ENCODE measurements around the gene PRR20G. TPM values are rescaled to one million over a fixed set of nuclear protein-coding genes. Genes with fewer than 3 reads are reported as not detected.
"Not testable (repeated sequence)": the region's sequence is repeated elsewhere in the genome, so short reads cannot be mapped to it uniquely, and the experiment has no call there.

The PRR20G gene
- total RNA-seq, 1 experiment from 2014 or later: not detected

- H3K27ac ChIP-seq (ENCODE audit: low read length); H3K9ac ChIP-seq (ENCODE audit: low read length); H3K9me2 ChIP-seq (replicated peaks; ENCODE audit: insufficient read depth, low read length); H2AFZ ChIP-seq (ENCODE audit: low read length); H3K27me3 ChIP-seq (ENCODE audit: low read length); DNase-seq; H3K4me2 ChIP-seq (ENCODE audit: low read depth, low read length, poor library complexity, severe bottlenecking); H3K36me3 ChIP-seq (ENCODE audit: insufficient read depth, low read length); H3K4me1 ChIP-seq (ENCODE audit: low read length); H3K4me3 ChIP-seq (ENCODE audit: low read length); H4K20me1 ChIP-seq (ENCODE audit: insufficient read depth, low read depth, low read length); H3K9me3 ChIP-seq (ENCODE audit: low read length); H3K79me2 ChIP-seq (ENCODE audit: low read length): not testable (repeated sequence)
Measured at GRCh38 chr3:127293650-127294049, 5.8 kb upstream of the PRR20G start.

GRCh38 chr3:127291611-127292010 lies 3.8 kb upstream of the PRR20G start:
- no peak overlapping the region for H3K4me3 ChIP-seq (ENCODE audit: low read length)
- no peaks in the 10 kb centered on the region for H3K9me3 ChIP-seq (ENCODE audit: low read length)
- no peak overlapping the region for H3K27ac ChIP-seq (ENCODE audit: low read length)
- H3K9me2 ChIP-seq (replicated peaks; ENCODE audit: insufficient read depth, low read length): no peaks in the 10 kb centered on the region
- H4K20me1 ChIP-seq (ENCODE audit: insufficient read depth, low read depth, low read length): no peaks in the 10 kb centered on the region
- no peaks in the 10 kb centered on the region for H3K79me2 ChIP-seq (ENCODE audit: low read length)
- no peaks in the 10 kb centered on the region for H3K4me1 ChIP-seq (ENCODE audit: low read length)
- no peak overlapping the region for H3K4me2 ChIP-seq (ENCODE audit: low read depth, low read length, poor library complexity, severe bottlenecking)
- no peaks in the 10 kb centered on the region for H3K36me3 ChIP-seq (ENCODE audit: insufficient read depth, low read length)
- no peak overlapping the region for H3K9ac ChIP-seq (ENCODE audit: low read length)
- no peak for DNase-seq
- H3K27me3 ChIP-seq (ENCODE audit: low read length): no peaks in the 10 kb centered on the region
- no peak overlapping the region for H2AFZ ChIP-seq (ENCODE audit: low read length)

GRCh38 chr3:127291114-127291513 lies 3.3 kb upstream of the PRR20G start:
- H3K4me3 ChIP-seq (ENCODE audit: low read length): no peak overlapping the region
- no peak overlapping the region for H3K9ac ChIP-seq (ENCODE audit: low read length)
- no peak overlapping the region for H3K4me2 ChIP-seq (ENCODE audit: low read depth, low read length, poor library complexity, severe bottlenecking)
- H3K9me2 ChIP-seq (replicated peaks; ENCODE audit: insufficient read depth, low read length): no peaks in the 10 kb centered on the region
- no peaks in the 10 kb centered on the region for H3K27me3 ChIP-seq (ENCODE audit: low read length)
- H3K9me3 ChIP-seq (ENCODE audit: low read length): no peaks in the 10 kb centered on the region
- H3K79me2 ChIP-seq (ENCODE audit: low read length): no peaks in the 10 kb centered on the region
- no peaks in the 10 kb centered on the region for H4K20me1 ChIP-seq (ENCODE audit: insufficient read depth, low read depth, low read length)
- no peak for DNase-seq
- no peak overlapping the region for H2AFZ ChIP-seq (ENCODE audit: low read length)
- no peaks in the 10 kb centered on the region for H3K4me1 ChIP-seq (ENCODE audit: low read length)
- no peak overlapping the region for H3K27ac ChIP-seq (ENCODE audit: low read length)
- H3K36me3 ChIP-seq (ENCODE audit: insufficient read depth, low read length): no peaks in the 10 kb centered on the region

DNA sequence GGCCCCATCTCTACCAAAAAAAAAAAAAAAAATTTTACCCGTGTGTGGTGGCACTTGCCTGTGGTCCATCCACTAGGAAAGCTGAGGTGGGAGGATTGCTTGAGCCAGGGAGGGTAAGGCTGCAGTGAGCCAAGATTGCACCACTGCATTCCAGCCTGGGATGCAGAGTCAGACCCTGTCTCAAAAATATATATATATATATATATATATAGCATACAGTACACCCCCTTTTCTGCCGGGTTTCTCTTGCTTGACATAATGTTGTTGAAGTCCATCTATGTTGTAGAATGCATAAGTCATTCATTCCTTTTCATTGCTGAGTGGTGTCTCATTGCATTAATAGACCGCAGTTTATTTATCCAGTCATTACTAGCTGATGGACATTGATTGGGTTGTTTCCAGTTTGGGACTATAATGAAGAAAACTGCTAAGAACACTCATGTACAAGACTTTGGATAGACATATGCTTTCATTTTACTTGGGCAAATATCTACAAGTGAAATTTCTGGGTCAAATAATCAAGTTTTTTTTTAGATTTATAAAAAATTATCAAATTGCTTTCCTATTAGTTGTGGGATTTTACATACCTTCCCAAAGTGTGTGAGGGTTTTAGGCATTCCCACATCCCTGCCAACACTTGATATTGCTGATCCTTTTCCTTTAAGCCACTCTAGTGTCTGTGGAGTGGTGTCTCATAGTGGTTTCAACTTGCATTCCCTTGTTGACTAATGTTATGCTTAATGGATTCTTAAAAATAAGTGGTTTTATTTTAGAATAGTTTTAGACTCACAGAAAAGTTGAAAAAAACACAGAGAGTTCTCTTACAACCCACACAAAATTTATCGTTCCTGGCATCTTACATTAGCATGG lies 2.1 kb upstream of the PRR20G start:
- Histone ChIP-seq H4K20me1 (ENCODE audit: insufficient read depth, low read depth, low read length) (no peaks in the 10 kb centered on the region), H2AFZ (ENCODE audit: low read length) (no peak overlapping the region), H3K27ac (ENCODE audit: low read length) (no peak overlapping the region), H3K4me2 (ENCODE audit: low read depth, low read length, poor library complexity, severe bottlenecking) (no peak overlapping the region), H3K9me3 (ENCODE audit: low read length) (no peaks in the 10 kb centered on the region), H3K27me3 (ENCODE audit: low read length) (no peaks in the 10 kb centered on the region), H3K4me3 (ENCODE audit: low read length) (no peak overlapping the region), H3K9me2 (replicated peaks; ENCODE audit: insufficient read depth, low read length) (no peaks in the 10 kb centered on the region), H3K9ac (ENCODE audit: low read length) (no peak overlapping the region), H3K4me1 (ENCODE audit: low read length) (no peaks in the 10 kb centered on the region), H3K79me2 (ENCODE audit: low read length) (no peaks in the 10 kb centered on the region), H3K36me3 (ENCODE audit: insufficient read depth, low read length) (no peaks in the 10 kb centered on the region)
- no peak for DNase-seq

GRCh38 chr3:127288921-127289705 lies 1.3 kb upstream of the PRR20G start:
- no peaks in the 10 kb centered on the region for H3K9me2 ChIP-seq (replicated peaks; ENCODE audit: insufficient read depth, low read length)
- H3K79me2 ChIP-seq (ENCODE audit: low read length): no peaks in the 10 kb centered on the region
- H3K9me3 ChIP-seq (ENCODE audit: low read length): no peaks in the 10 kb centered on the region
- H3K4me1 ChIP-seq (ENCODE audit: low read length): no peaks in the 10 kb centered on the region
- H3K9ac ChIP-seq (ENCODE audit: low read length): no peak overlapping the region
- H3K36me3 ChIP-seq (ENCODE audit: insufficient read depth, low read length): no peaks in the 10 kb centered on the region
- no peaks in the 10 kb centered on the region for H3K27me3 ChIP-seq (ENCODE audit: low read length)
- no peaks in the 10 kb centered on the region for H4K20me1 ChIP-seq (ENCODE audit: insufficient read depth, low read depth, low read length)
- H3K4me3 ChIP-seq (ENCODE audit: low read length): no peak overlapping the region
- H2AFZ ChIP-seq (ENCODE audit: low read length): no peak overlapping the region
- no peak overlapping the region for H3K27ac ChIP-seq (ENCODE audit: low read length)
- no peak overlapping the region for H3K4me2 ChIP-seq (ENCODE audit: low read depth, low read length, poor library complexity, severe bottlenecking)
- DNase-seq: peak; percentile 50

DNA sequence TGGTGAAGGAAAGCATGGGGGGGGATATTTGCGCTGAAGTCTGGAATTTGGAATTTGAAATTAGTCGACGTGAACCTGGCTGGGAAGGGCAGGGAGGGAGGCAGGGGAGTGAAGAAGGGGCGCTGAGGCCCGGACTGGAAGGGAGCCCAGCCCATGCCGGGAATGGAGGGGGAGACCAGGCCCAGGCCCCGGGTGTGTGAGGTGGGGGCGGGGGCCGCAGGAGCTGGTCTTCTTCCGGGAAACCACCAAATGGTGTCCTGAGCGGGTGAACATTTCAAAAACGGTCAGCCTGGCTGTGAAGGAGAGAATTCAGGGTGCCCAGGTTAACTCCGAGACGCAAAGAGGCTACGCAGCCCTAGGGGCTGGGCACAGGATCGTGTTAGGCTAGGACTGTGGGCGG lies 497 bp upstream of the PRR20G start:
- H3K9me3 ChIP-seq (ENCODE audit: low read length): no peaks in the 10 kb centered on the region
- H4K20me1 ChIP-seq (ENCODE audit: insufficient read depth, low read depth, low read length): no peaks in the 10 kb centered on the region
- H2AFZ ChIP-seq (ENCODE audit: low read length): no peak overlapping the region
- H3K36me3 ChIP-seq (ENCODE audit: insufficient read depth, low read length): no peaks in the 10 kb centered on the region
- no peak for DNase-seq
- no peaks in the 10 kb centered on the region for H3K27me3 ChIP-seq (ENCODE audit: low read length)
- H3K79me2 ChIP-seq (ENCODE audit: low read length): no peaks in the 10 kb centered on the region
- no peak overlapping the region for H3K9ac ChIP-seq (ENCODE audit: low read length)
- H3K4me1 ChIP-seq (ENCODE audit: low read length): no peaks in the 10 kb centered on the region
- H3K4me3 ChIP-seq (ENCODE audit: low read length): no peak overlapping the region
- no peak overlapping the region for H3K27ac ChIP-seq (ENCODE audit: low read length)
- no peaks in the 10 kb centered on the region for H3K9me2 ChIP-seq (replicated peaks; ENCODE audit: insufficient read depth, low read length)
- H3K4me2 ChIP-seq (ENCODE audit: low read depth, low read length, poor library complexity, severe bottlenecking): no peak overlapping the region

DNA sequence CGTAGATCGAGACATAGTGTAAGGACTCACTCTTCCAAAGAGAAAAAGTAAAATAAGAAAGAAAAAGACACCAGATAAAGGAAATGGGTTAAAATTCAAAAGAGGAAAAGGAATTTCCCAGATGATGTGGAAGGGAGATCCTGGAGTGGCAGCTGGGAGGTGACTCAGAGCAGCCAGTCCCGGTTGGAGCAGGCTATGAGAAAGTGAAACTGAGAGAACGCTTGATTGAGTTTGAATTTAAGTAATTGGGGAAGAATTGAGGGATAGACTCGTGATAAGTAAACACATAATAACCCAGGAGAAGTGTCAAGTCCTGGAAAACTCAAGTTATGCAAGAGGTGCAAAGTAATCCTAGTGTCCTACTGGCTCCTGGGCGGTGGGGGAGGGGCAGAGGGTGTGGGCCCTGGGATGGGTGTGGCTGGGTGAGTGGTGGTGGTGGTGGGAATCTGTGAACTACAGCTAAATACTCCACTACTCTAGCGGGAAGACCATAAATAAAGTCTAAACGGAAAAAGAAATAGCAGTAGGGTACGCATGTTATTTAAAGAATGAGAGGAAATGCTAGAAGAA lies 1.2 kb downstream of the PRR20G start:
- Histone ChIP-seq H2AFZ (ENCODE audit: low read length) (no peak overlapping the region), H3K9ac (ENCODE audit: low read length) (no peak overlapping the region), H3K9me2 (replicated peaks; ENCODE audit: insufficient read depth, low read length) (no peaks in the 10 kb centered on the region), H4K20me1 (ENCODE audit: insufficient read depth, low read depth, low read length) (no peaks in the 10 kb centered on the region), H3K4me2 (ENCODE audit: low read depth, low read length, poor library complexity, severe bottlenecking) (no peak overlapping the region), H3K27ac (ENCODE audit: low read length) (no peak overlapping the region), H3K27me3 (ENCODE audit: low read length) (no peaks in the 10 kb centered on the region), H3K9me3 (ENCODE audit: low read length) (no peaks in the 10 kb centered on the region), H3K4me3 (ENCODE audit: low read length) (no peak overlapping the region), H3K79me2 (ENCODE audit: low read length) (no peaks in the 10 kb centered on the region), H3K4me1 (ENCODE audit: low read length) (no peaks in the 10 kb centered on the region), H3K36me3 (ENCODE audit: insufficient read depth, low read length) (no peaks in the 10 kb centered on the region)
- DNase-seq: no peak

DNA sequence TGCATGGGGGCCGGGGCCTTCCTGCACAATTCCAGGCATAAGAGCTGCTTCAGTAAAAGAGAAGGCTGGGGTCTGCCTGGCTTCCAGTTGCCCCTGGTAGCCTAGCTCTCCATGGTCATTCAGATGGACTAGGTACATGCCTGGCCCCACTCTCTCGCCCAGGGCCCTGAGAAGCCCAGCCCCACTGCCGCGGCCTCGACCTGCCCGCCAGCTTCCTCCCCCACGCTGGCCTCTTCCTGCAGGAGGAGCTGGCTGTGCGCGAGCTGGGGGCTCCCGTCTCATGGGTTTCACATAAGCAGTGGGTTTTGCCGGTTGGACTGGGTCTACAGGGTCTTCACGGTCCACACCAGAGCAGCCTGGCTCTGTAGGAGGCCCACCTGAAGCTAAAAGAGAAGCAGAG lies 3.6 kb downstream of the PRR20G start:
- Histone ChIP-seq H3K27me3 (ENCODE audit: low read length) (no peaks in the 10 kb centered on the region), H4K20me1 (ENCODE audit: insufficient read depth, low read depth, low read length) (no peaks in the 10 kb centered on the region)

More for the DNA sequence above, 3.6 kb downstream of the PRR20G start:
- Histone ChIP-seq H3K9ac (ENCODE audit: low read length) (no peak overlapping the region), H2AFZ (ENCODE audit: low read length) (no peak overlapping the region), H3K4me2 (ENCODE audit: low read depth, low read length, poor library complexity, severe bottlenecking) (no peak overlapping the region), H3K36me3 (ENCODE audit: insufficient read depth, low read length) (no peaks in the 10 kb centered on the region), H3K4me1 (ENCODE audit: low read length) (no peaks in the 10 kb centered on the region), H3K27ac (ENCODE audit: low read length) (no peak overlapping the region), H3K9me3 (ENCODE audit: low read length) (no peaks in the 10 kb centered on the region), H3K4me3 (ENCODE audit: low read length) (no peak overlapping the region), H3K9me2 (replicated peaks; ENCODE audit: insufficient read depth, low read length) (no peaks in the 10 kb centered on the region), H3K79me2 (ENCODE audit: low read length) (no peaks in the 10 kb centered on the region)
- DNase-seq: no peak

Data from Karpas-422 (cell line).